SH-SY5Y (cell line): ENCODE measurements around the gene EDC3.
A peak's percentile ranks its signal among the peaks of the same experiment; 100 is the strongest.

ENCODE experiments used
- GATA2 ChIP-seq: IDR thresholded peaks from 2 replicates; pipeline ENCODE4 v1.6.1; 2011; ENCODE audit warnings: mild to moderate bottlenecking, low read depth, low read length
- GATA3 ChIP-seq: IDR thresholded peaks from 2 replicates; pipeline ENCODE4 v1.6.1; 2011; ENCODE audit warnings: low read depth, mild to moderate bottlenecking, low read length, moderate library complexity

Gene EDC3

DNA sequence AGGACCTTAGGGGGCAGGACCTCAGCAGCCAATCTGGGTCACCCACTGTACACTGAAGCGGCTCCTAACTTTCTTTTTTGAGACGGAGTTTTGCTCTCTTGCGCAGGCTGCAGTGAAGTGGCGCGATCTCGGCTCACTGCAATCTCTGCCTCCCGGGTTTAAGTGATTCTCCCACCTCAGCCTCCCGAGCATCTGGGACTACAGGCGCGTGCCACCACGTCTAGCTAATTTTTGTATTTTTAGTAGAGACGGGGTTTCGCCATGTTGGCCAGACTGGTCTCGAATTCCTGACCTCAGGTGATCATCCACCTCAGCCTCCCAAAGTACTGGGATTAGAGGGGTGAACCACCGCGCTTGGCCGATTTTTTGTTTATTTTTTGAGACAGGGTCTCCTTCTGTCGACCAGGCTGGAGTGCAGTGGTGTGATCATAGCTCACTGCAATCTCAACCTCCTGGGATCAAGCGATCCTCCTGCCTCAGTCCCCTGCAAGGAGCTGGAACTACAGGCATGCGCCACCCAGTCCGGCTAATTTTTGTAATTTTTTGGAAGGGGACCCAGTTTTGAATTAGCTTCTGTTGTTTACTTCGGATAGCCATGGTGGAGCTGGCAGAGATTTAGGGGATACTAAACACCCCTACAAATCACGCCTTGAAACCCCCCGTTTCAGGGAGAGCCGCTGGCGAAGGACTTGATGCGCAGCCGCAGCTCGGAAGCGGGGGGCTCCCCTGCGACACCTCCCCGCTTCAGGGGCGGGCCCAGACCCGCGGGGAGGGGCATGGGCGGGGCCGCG, 81.7 kb downstream of the EDC3 start:
- TF ChIP-seq GATA2 (no peak), GATA3 (no peak)

DNA sequence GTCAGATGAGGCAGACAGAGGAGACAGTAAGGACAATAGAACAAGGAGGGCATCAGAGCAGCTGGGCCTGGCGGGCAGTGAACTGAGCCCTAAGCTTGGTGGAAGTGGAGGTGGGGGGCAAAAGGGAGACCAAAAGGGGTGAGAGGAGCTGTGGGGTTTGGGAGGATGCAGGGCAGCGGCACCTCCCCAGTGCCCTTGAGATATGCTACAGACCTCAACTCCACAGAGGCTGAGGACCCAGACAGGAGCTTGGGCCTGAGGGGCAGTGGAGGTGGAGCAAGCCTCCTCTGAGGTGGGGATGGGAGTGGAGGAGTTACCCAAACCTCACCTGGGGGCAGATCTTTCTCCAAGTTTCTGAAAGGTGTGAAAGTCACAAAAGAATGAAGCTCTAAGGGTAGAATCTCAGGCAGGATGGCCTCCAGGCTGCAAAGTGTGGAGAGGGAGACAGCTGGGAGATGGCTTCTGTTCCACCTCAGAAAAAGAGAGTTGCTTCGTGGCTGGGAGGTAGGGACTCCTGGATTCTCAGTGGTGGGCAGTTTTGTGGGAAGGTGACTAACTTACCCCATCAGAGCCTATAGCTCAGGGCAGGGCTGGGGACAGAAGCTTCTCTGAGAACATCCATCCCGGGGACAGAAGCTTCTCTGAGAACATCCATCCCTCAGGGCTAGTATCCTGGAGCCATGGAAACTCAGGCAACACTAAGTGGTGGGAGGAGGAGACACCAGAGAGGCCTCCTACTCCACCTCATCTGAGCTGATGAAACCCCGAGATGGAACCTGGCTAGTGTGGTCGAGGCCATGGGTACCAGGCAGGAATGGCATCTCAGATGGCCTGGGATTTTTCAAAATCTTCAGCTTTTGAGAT, 82.5 kb downstream of the EDC3 start:
- no peak for TF ChIP-seq GATA2
- TF ChIP-seq GATA3 = no peak

DNA sequence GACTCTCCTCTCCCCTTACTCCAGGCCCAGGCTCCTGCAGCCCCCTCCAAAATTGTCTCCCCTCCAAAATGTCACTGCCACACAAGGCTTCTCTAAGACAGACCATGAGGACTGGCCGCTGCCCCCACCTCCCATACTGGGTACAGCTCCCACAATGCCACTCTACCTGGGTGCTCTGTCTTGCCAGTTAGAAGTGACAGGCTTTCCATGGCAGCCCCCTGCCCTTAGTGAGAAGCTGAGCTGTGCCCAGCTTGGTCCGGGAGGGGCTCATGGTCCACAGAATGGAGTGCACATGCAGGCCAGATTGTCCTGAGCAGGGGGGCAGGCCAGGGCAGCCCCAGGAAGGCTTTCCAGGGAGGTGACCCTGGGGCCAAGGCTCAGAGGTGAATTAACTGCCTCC, 83.1 kb downstream of the EDC3 start:
- TF ChIP-seq GATA2 (no peak), GATA3 (no peak)

DNA sequence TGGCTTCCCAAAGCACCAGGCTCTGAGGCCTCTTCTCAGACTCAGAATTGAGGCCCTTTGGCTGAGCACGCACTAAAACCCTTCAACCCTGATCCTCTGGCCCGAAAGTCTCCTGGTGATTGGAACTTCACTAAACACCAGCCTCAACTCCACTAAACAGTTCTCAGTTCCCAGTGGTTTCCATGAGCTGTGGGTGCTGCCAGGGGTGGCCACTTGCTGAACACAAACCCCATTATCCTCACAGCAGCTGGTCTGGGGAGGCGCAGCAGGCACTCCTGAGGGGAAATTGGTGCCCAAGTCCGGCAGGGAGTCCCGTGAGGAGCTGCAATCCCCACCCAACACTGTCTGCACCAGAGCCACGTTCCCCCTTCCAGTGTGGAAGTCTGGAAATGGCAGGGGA, 84.0 kb downstream of the EDC3 start:
- no peak for TF ChIP-seq GATA3
- TF ChIP-seq GATA2 = no peak

DNA sequence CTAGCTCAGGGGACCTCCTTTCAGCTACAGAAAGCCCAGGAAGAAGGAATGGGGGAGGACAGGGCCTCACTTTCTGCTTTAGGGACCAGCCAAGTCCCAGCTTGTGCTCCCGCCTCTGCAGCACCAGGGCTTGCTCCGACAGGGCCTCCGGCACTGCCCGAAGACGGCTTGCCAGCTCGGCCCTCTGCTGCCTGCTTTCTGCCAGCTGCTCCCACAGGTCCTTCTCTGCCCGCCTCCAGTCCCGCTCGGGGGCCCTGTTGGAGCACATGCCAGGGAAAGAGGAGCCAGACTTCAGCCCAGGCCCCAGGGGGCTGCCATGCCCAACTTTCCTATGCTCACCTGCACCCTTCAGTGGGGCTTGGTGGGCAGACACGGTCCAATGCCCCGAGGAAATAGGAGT, 84.5 kb downstream of the EDC3 start:
- no peak for TF ChIP-seq GATA3
- TF ChIP-seq GATA2 = no peak

DNA sequence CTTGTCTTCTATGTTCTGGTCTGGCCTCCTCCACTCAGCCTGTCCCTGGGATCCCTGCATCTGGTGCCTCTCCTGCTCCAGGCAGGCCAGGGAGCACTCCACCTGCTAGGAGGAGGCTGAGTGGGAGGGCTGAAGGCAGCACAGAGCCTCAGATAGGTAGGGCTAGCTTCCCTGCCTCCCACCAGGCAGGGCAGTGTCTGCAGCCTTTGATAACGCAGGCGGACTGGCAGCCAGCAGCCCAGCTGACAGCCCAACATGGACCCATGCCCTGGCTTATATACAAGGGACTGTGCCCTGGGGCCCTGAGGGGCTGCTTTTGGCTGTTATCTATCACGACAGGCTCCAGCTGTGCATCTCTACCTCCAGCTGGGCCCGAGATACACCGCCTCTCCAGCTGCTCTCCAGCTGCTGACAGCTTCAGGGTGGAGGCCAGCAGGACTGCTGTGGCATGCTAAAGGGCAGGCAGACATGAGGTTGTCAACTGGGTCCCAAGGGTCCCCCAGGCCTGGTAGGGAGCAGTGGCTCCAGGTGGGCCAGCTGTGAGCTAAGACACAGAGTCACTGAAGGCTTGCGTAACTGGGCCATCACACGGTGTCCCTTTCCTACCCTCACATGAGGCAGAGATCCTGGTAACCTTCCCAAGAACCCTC, 85.4 kb downstream of the EDC3 start:
- TF ChIP-seq GATA2 = peak; percentile 83
- no peak for TF ChIP-seq GATA3

GRCh38 chr15:74609938-74610301, 85.9 kb downstream of the EDC3 start:
- no peak for TF ChIP-seq GATA2
- no peak for TF ChIP-seq GATA3

- TF ChIP-seq GATA2 = no peak
- no peak for TF ChIP-seq GATA3
These were observed 87.0 kb downstream of the EDC3 start for GRCh38 chr15:74608786-74609185.

DNA sequence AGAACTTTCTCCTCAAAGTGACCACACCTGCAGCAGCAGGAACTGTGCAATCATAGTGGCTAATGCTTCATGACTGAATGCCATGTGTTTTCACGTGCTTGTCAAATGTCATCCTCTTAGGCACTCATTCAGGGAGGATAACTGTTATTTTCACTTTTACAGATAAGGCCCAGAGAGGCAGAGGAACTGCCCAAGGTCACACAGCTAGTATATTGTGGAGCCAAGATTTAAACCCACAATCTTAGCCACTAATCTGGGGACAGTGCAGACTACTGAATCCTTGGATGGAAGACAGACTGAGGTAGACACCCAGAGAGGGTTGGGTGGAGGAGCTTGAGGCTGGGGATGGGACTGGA, 90.1 kb downstream of the EDC3 start:
- no peak for TF ChIP-seq GATA3
- TF ChIP-seq GATA2 = no peak

GRCh38 chr15:74604983-74605794, 90.6 kb downstream of the EDC3 start:
- TF ChIP-seq GATA2 (no peak), GATA3 (no peak)

DNA sequence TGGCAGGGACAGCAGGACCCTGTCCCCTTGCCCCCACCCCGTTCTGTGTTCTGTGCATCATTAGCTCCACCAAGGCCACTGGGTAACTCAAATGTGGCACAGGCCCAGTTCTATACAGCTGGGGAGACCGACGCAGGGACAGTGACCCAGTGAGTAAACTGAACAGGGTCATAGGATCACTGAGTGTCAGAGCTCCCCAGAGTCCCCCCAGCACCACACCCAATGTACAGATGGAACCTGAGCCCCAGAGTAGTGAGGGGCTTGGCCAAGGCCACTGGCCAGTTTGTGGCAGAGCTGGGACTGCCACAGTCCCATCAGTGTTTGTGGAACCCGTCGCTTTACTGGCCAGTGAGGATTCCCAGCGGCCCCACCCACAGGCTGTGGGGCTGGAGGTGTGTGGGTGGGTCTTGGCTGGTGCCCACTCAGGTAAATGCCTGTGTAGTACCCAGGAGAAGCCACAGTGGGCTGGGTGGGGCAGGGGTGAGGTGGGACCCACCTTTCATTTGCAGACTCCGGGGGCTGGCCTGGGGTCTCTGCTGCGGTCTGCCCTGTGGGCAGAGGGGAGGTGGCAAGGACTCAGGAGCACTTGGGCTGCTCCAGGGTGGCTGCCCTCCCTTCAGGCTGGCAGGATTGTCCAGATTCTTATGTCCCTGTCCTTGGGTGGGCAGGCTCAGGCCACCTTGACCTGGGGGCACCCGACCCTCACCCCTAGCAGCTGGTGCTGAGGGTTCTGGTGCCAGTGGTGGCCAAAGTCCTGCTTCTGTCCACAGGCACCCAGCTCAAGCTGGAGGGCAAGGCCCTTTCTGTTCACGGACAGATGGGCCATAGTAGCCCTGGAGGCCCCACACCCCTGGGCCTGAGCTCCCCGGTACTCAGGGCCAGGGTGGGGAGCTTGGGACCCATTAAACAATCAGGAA, 91.8 kb downstream of the EDC3 start:
- TF ChIP-seq GATA3 = no peak

DNA sequence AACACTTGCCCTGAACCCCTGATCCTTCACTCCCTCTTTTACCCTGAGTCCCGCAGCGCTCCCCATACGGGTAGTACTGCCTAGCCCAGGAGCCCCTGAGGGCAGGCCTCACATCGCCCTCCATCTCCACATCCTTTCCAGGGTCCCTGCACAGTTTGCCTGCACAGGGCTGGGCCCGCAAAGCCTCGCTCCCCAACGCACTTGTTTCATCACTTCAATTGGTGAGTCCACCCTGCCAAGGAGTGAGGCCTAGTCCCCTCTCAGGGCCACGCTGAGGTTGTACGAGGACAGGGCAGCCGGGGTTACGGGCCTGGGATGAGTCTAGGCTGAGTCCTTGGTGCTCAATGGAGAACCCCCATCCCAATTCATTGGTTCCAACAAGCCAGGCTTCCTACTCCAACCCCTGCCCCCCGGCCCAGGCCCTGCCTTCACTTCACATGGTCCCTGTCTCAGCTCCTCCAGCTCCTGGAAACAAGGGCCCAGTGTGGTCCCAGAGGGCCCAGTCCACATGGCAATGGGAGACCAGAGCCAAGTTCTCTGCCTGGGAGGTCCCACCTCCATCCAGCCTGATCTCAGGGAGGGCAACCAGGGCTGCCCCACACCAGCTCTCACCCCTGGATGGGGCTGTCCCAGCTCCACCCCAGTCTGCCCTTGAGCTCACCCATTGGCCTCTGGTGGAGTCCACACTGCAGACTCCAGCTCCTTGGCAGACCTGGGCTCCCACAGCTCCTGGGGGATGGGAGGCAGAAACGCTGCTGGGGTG, 92.6 kb downstream of the EDC3 start:
- TF ChIP-seq GATA2 (no peak), GATA3 (no peak)

- TF ChIP-seq GATA3 = no peak
- no peak for TF ChIP-seq GATA2
These were observed 96.7 kb downstream of the EDC3 start for GRCh38 chr15:74599156-74599555.
